WTC11 (cell line): ENCODE data around the gene PDE6B. TPM values are rescaled to one million over a fixed set of nuclear protein-coding genes. Genes with fewer than 3 reads are reported as not detected.

Source experiments
- ATAC-seq: fragments of 200-7000 bp; cut with Tn5 transposase; 2 replicates; pipeline ENCODE4 v1.10.0; 2021; ENCODE audit warnings: mild to moderate bottlenecking, moderate library complexity
- CTCF ChIA-PET: fragments of 300-600 bp; sonication (Branson Sonifier 250); formaldehyde crosslinking; loops from one replicate; lab custom pipeline; 2021; ENCODE audit warnings: antibody characterized with exemption; lab: Charles Lee
- POLR2A ChIA-PET: fragments of 350-600 bp; sonication (Branson Sonifier 250); formaldehyde crosslinking; loops from one replicate; lab custom pipeline; 2021; ENCODE audit warnings: antibody characterized with exemption; lab: Charles Lee
- DNase-seq: peaks from one replicate; pipeline ENCODE4 v3.0.0; 2021; ENCODE audit warnings: low spot score
- H3K27ac Mint-ChIP-seq: 2 replicates; pipeline ENCODE4 v1.8.0; 2021; ENCODE audit warnings: mixed read lengths
- H3K27me3 Mint-ChIP-seq: 2 replicates; pipeline ENCODE4 v1.8.0; 2021; ENCODE audit warnings: low read depth, mild to moderate bottlenecking, moderate library complexity, mixed read lengths
- H3K36me3 Mint-ChIP-seq: 2 replicates; pipeline ENCODE4 v1.8.0; 2021; ENCODE audit warnings: mixed read lengths
- H3K4me1 Mint-ChIP-seq: 2 replicates; pipeline ENCODE4 v1.8.0; 2022; ENCODE audit warnings: mixed read lengths
- H3K4me3 Mint-ChIP-seq: 2 replicates; pipeline ENCODE4 v1.8.0; 2021; ENCODE audit warnings: mild to moderate bottlenecking, moderate library complexity, mixed read lengths
- H3K9me3 Mint-ChIP-seq: 2 replicates; pipeline ENCODE4 v1.8.0; 2021; ENCODE audit warnings: mixed read lengths
- ATF2 ChIP-seq: sonication (generic); formaldehyde crosslinking; IDR thresholded peaks from 2 replicates; pipeline ENCODE4 v1.8.1; 2022; ENCODE audit warnings: low read depth, missing genetic modification reagents, borderline replicate concordance
- ATF6 ChIP-seq: sonication (generic); formaldehyde crosslinking; IDR thresholded peaks from 2 replicates; pipeline ENCODE4 v1.8.1; 2023; ENCODE audit warnings: mild to moderate bottlenecking, missing genetic modification reagents
- CTCF ChIP-seq: fragments of 200-600 bp; IDR thresholded peaks from 2 replicates; pipeline ENCODE4 v1.8.0; 2022; ENCODE audit warnings: antibody characterized with exemption
- ERG ChIP-seq: fragments of 250-450 bp; sonication (Bioruptor Pico); IDR thresholded peaks from 2 replicates; pipeline ENCODE4 v1.8.0; 2021; ENCODE audit warnings: mild to moderate bottlenecking
- JAZF1 ChIP-seq: fragments of 250-450 bp; sonication (Bioruptor Pico); IDR thresholded peaks from 2 replicates; pipeline ENCODE4 v1.9.0; 2021; ENCODE audit warnings: moderate library complexity, mild to moderate bottlenecking, inconsistent platforms
- KAT7 ChIP-seq: sonication (generic); formaldehyde crosslinking; IDR thresholded peaks from 2 replicates; pipeline ENCODE4 v1.8.1; 2023; ENCODE audit warnings: missing genetic modification reagents, mild to moderate bottlenecking, borderline replicate concordance
- NFYB ChIP-seq: sonication (generic); formaldehyde crosslinking; conservative IDR thresholded peaks from 2 replicates; pipeline ENCODE4 v1.8.0; 2022; ENCODE audit warnings: low read depth, missing genetic modification reagents
- NR2C2 ChIP-seq: sonication (generic); formaldehyde crosslinking; IDR thresholded peaks from 2 replicates; pipeline ENCODE4 v1.8.0; 2022; ENCODE audit warnings: mild to moderate bottlenecking, missing genetic modification reagents
- OVOL2 ChIP-seq: fragments of 250-450 bp; sonication (Bioruptor Pico); IDR thresholded peaks from 2 replicates; pipeline ENCODE4 v1.9.0; 2021; ENCODE audit warnings: mild to moderate bottlenecking, borderline replicate concordance
- PRDM15 ChIP-seq: sonication (generic); formaldehyde crosslinking; IDR thresholded peaks from 2 replicates; pipeline ENCODE4 v1.8.0; 2022; ENCODE audit warnings: missing genetic modification reagents
- TCF7 ChIP-seq: sonication (generic); formaldehyde crosslinking; IDR thresholded peaks from 2 replicates; pipeline ENCODE4 v1.8.0; 2022; ENCODE audit warnings: mild to moderate bottlenecking, low read depth, missing genetic modification reagents, moderate library complexity
- TEAD4 ChIP-seq: sonication (generic); formaldehyde crosslinking; IDR thresholded peaks from 2 replicates; pipeline ENCODE4 v1.8.0; 2022; ENCODE audit warnings: mild to moderate bottlenecking, missing genetic modification reagents
- ZBTB21 ChIP-seq: sonication (generic); formaldehyde crosslinking; IDR thresholded peaks from 2 replicates; pipeline ENCODE4 v1.8.1; 2023; ENCODE audit warnings: mild to moderate bottlenecking, missing genetic modification reagents, borderline replicate concordance
- ZNF281 ChIP-seq: sonication (generic); formaldehyde crosslinking; IDR thresholded peaks from 2 replicates; pipeline ENCODE4 v1.8.0; 2023; ENCODE audit warnings: mild to moderate bottlenecking, missing genetic modification reagents
- ZNF512 ChIP-seq: sonication (generic); formaldehyde crosslinking; IDR thresholded peaks from 2 replicates; pipeline ENCODE4 v1.8.1; 2022; ENCODE audit warnings: missing genetic modification reagents, borderline replicate concordance
- ZNF532 ChIP-seq: fragments of 250-450 bp; sonication (Bioruptor Pico); IDR thresholded peaks from 2 replicates; pipeline ENCODE4 v1.9.0; 2021; ENCODE audit warnings: mild to moderate bottlenecking, borderline replicate concordance
- ZNF671 ChIP-seq: fragments of 250-450 bp; sonication (Bioruptor Pico); IDR thresholded peaks from 2 replicates; pipeline ENCODE4 v1.8.0; 2021; ENCODE audit warnings: mild to moderate bottlenecking
- total RNA-seq: library from RNA; stranded (reverse); gene quantifications from 3 replicates; pipeline ENCODE4 v1.2.3, GENCODE V29; 2021

The PDE6B gene
- total RNA-seq, 1 experiment from 2014 or later, result 7.1 TPM

GRCh38 chr4:592825-593520 is 32.4 kb upstream of the PDE6B start:
- no peaks in the 10 kb centered on the region for H3K36me3 Mint-ChIP-seq
- CTCF ChIA-PET, result interaction anchor here (0.7 kb wide), 1 partner anchor 60 kb away, joined by 4 read pairs; no protein-coding TSS in a partner anchor
- H3K4me3 Mint-ChIP-seq, result no peak overlapping the region
- peak; percentile 39 for ATAC-seq
- peaks cover 10% of the 10 kb centered on the region for H3K9me3 Mint-ChIP-seq
- H3K27me3 Mint-ChIP-seq, result peaks cover 21% of the 10 kb centered on the region
- no peaks in the 10 kb centered on the region for H3K4me1 Mint-ChIP-seq
- no peak overlapping the region for H3K27ac Mint-ChIP-seq
- POLR2A ChIA-PET, result no interaction called here
- no peak for DNase-seq
- TF ChIP-seq ZNF671 (CRISPR knock-in tag), result no peak
- TF ChIP-seq ZNF281 (CRISPR knock-in tag), result no peak
- no peak for TF ChIP-seq ZBTB21 (CRISPR knock-in tag)
- no peak for TF ChIP-seq KAT7
- TF ChIP-seq JAZF1 (CRISPR knock-in tag), result no peak
- TF ChIP-seq ATF2 (CRISPR knock-in tag), result no peak
- no peak for TF ChIP-seq NR2C2 (CRISPR knock-in tag)
- no peak for TF ChIP-seq TEAD4 (CRISPR knock-in tag)
- no peak for TF ChIP-seq CTCF
- TF ChIP-seq OVOL2 (CRISPR knock-in tag), result no peak
- no peak for TF ChIP-seq ATF6 (CRISPR knock-in tag)
- no peak for TF ChIP-seq ERG (CRISPR knock-in tag)
- no peak for TF ChIP-seq PRDM15 (CRISPR knock-in tag)
- TF ChIP-seq ZNF512 (CRISPR knock-in tag), result no peak
- no peak for TF ChIP-seq TCF7 (CRISPR knock-in tag)
- TF ChIP-seq NFYB, result no peak
- no peak for TF ChIP-seq ZNF532 (CRISPR knock-in tag)
